HG02885 (cell line): ENCODE results near the gene KDM6B.

Source experiments
- ATAC-seq: cut with Tn5 transposase; IDR thresholded peaks from one replicate; pipeline ENCODE4 v1.9.1; 2021; ENCODE audit warnings: mild to moderate bottlenecking; ENCODE audit not compliant: unreplicated experiment, poor library complexity

KDM6B gene

DNA sequence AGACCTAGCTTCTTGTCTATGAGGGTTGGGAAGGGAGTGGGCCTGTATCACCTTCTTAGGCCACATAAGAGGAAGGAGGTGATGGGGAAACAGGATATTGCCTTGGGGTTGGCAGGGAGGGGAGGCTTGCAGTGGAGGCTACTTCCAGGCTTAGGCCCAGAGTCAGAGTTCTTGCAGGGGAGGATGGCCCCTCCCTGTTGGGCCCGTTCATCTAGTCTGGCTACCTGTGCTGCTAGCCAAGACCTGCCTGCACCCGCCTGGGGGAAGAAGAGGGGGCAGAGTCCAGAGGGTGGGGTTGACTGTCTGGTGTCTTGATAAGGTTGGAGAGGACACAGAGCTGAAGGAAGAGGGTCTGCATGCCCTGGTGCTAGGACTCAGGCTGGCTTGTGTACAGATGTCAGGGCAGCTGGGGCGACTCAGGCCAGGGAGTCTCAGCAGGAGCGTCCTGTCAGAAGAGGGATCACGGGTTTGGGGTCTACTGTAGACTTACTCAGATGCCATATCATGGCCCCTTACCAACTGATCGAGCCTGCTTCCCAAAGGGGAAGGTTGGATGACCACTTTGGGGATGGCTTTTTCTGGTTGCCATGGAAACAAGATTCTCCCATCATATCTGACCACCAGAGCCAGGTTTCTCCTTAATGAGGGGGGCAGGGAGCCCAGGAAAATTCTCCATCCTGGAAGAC lies 5.3 kb downstream of the KDM6B start:
- no peak for ATAC-seq

- ATAC-seq: no peak
Observed at GRCh38 chr17:7839876-7840261, 5.9 kb downstream of the KDM6B start.

- ATAC-seq: no peak
Observed at GRCh38 chr17:7840441-7840840, 6.4 kb downstream of the KDM6B start.

DNA sequence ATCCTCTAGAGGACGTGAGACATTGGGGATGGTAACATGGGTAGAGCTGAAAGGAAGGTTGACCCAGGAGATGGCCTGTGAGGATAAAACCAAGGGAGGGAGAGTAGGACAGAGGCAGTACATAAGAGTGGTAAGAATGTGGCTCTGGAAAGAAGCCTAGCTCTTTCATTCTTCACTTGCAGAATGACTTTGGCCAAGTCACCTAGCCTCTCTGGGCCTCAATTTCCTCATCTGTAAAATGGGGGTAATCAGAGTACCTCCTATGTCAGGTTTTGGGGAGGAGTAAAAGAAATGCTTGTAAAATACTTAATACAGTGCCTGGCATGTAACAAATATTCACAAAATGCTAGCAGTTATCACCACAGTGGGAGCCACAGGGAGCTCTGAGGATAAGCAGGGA lies 6.9 kb downstream of the KDM6B start:
- no peak for ATAC-seq

DNA sequence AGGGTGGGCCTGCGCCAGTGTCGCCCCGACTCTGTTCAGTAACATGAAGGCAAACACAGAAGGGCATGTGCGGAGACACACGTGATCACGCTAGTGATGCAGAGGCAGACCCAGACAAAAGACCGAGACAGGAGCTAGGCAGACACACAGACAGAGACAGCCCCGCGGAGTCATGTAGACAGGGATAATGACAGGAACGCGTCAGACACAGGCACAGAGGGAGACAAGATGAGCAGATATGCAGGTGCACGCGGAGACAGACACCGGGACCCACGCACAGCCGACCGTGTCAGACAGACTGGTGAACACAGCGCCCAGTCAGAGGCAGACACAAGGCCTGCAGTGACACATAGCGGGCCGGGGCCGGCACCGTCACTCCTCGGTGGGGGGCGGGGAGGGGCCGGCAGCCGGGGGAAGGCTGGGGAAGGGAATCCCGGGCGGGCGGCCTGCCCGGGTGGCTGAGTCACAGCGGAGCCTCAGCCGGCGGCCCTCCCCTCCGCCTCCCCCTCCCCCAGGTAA lies 7.4 kb downstream of the KDM6B start:
- ATAC-seq: no peak

DNA sequence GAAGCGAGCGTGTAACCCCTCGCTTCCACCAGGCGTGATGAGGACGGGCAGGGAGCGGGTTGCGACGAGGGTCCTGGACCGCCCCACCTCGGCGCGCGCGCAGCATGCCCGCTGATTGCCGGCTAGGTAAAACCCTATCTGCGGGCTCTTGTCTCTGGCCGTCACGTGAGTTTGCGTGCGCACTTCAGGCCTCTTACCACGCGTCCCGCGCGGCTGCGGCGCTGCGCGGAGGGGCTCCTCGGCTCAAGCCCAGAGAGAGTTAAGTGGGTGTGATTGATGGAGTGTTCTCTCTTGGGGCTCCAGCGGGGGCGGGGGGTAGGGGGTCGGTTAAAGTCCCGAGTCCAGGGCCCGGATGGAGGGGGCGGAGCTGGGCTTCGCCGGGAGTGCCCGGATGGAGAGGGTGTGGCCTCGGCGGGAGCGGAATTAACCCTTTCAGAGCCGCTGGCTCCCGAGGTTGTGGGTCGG lies 7.9 kb downstream of the KDM6B start:
- ATAC-seq: peak; percentile 18

GRCh38 chr17:7842380-7843256 lies 8.6 kb downstream of the KDM6B start:
- peak; percentile 32 for ATAC-seq

- no peak for ATAC-seq
Observed at GRCh38 chr17:7843257-7843535, 9.2 kb downstream of the KDM6B start.

- peak; percentile 37 for ATAC-seq
Observed at GRCh38 chr17:7843536-7844291, 9.7 kb downstream of the KDM6B start.

DNA sequence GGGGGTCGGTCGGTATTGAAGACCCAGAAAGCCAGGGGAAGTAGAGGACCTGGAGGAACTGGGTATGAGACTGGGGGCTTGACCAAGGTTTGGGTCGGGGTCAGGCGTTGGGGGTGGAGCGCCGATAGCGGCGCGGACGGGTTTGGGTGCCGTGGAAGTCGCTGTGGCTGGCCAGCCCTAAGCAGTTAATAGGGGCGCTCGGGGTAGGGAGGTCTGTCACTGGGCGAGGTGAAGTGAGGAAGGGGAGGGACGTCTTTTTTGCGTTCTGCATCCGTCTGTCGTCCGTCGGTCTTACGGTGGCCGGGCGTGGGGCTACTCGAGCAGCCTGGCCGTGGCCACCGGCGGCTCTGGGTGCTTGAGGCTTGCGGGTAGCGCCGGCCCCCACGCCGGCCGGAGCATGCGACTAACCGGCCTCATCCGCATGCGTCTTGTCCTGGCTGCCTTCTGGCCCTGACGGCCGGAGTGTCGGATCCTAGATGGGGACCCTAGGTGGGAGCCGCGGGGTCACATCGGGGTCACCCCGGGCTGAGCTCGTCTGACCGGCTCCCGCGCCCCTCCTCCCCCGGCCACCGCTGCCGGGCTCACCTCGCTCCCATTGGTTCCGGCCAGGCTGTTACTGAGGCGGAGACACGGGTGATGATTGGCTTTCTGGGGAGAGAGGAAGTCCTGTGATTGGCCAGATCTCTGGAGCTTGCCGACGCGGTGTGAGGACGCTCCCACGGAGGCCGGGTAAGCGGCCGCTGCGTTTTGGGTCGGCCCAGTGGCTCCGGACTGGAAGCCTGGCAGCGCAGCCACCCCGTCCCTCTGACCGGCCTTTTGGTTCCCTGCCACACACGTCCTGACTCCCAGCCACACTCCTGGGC lies 10.5 kb downstream of the KDM6B start:
- ATAC-seq: peak; percentile 59

- no peak for ATAC-seq
Observed at GRCh38 chr17:7845359-7846062, 11.5 kb downstream of the KDM6B start.

- no peak for ATAC-seq
Observed at GRCh38 chr17:7846063-7846735, 12.2 kb downstream of the KDM6B start.

DNA sequence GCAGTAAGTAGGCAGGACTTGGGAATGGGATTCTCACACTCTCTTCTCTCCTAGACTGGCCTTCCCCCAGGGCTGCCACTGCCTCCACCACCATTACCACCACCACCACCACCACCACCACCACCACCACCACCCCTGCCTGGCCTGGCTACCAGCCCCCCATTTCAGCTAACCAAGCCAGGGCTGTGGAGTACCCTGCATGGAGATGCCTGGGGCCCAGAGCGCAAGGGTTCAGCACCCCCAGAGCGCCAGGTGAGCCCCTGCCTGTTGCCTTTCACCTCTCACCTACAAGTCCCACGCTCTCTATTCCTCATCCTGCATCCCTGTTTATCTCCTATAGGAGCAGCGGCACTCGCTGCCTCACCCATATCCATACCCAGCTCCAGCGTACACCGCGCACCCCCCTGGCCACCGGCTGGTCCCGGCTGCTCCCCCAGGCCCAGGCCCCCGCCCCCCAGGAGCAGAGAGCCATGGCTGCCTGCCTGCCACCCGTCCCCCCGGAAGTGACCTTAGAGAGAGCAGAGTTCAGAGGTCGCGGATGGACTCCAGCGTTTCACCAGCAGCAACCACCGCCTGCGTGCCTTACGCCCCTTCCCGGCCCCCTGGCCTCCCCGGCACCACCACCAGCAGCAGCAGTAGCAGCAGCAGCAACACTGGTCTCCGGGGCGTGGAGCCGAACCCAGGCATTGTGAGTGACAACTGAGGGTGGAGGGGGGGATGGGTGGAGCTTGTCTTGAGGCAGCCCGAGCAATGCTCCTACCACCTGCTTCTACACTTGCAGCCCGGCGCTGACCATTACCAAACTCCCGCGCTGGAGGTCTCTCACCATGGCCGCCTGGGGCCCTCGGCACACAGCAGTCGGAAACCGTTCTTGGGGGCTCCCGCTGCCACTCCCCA lies 13.0 kb downstream of the KDM6B start:
- no peak for ATAC-seq

DNA sequence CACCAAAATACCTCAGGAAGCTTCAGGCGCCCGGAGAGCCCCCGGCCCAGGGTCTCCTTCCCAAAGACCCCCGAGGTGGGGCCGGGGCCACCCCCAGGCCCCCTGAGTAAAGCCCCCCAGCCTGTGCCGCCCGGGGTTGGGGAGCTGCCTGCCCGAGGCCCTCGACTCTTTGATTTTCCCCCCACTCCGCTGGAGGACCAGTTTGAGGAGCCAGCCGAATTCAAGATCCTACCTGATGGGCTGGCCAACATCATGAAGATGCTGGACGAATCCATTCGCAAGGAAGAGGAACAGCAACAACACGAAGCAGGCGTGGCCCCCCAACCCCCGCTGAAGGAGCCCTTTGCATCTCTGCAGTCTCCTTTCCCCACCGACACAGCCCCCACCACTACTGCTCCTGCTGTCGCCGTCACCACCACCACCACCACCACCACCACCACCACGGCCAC lies 14.1 kb downstream of the KDM6B start:
- ATAC-seq: no peak

- no peak for ATAC-seq
Observed at GRCh38 chr17:7848739-7849129, 14.7 kb downstream of the KDM6B start.

GRCh38 chr17:7849130-7849750 lies 15.2 kb downstream of the KDM6B start:
- ATAC-seq: no peak

DNA sequence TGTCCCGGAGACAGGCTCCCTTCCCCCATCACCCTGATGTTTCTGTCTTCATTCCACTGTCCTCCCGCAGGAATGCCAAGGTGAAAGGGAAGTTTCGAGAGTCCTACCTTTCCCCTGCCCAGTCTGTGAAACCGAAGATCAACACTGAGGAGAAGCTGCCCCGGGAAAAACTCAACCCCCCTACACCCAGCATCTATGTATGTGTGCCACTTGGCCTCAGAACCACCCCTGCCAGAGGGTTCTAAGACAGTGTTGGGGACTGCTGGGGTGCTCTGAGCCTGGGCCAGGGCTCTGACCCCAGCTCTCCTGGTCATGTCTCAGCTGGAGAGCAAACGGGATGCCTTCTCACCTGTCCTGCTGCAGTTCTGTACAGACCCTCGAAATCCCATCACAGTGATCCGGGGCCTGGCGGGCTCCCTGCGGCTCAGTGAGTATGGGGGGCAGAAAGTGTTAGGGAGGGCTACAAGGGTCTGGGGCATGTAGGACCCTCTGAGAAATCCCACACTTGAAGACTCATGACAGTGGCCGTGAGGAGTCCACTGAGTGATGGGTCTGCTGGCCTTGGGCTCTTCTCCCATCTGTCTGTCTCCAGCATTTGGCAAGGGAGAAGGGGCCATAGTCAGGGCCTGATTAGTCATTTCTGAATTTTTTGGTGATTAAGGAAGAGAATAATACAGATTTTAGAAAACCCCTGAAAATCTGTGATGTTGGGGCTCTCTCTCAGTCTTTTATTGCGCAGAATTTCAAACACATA lies 15.9 kb downstream of the KDM6B start:
- ATAC-seq: no peak
